HepG2 (cell line): Measurements from ENCODE around the gene APBA1. TPM values are rescaled to one million over a fixed set of nuclear protein-coding genes. Genes with fewer than 3 reads are reported as not detected.

Source experiments
- ATAC-seq: fragments of 200-7000 bp; cut with Tn5 transposase; 3 replicates; pipeline ENCODE4 v1.9.1; 2020; ENCODE audit warnings: mild to moderate bottlenecking, moderate library complexity
- BruUV-seq: library from RNA; stranded (reverse); fragments of 400-500 nt; replicated peaks from 2 replicates; lab custom pipeline; 2021; lab: Mats Ljungman, UMichigan
- CTCF ChIA-PET: fragments of 300-600 bp; formaldehyde crosslinking; extraction: SDS; loops from one replicate; lab custom pipeline; 2021; ENCODE audit warnings: low total read pairs, inconsistent platforms, low intra/inter-chr PET ratio; lab: Yijun Ruan, JAX
- POLR2A ChIA-PET: fragments of 350-600 bp; sonication (Branson Sonifier 250); formaldehyde crosslinking; loops from one replicate; lab custom pipeline; 2020; ENCODE audit warnings: antibody characterized with exemption, inconsistent platforms; lab: Yijun Ruan, JAX
- DNase-seq: peaks from one replicate; pipeline ENCODE4 v3.0.0-alpha.2; 2015; ENCODE audit warnings: low spot score
- FAIRE-seq: peaks from 3 replicates; lab custom pipeline; 2011; peaks lifted over from hg19 to GRCh38; lab: Jason Lieb, UNC
- H2AFZ ChIP-seq: one replicate; pipeline ENCODE4 v1.6.1; 2011; ENCODE audit warnings: low read length, inconsistent platforms
- H3K27ac ChIP-seq: fragments of 300-600 bp; 3 replicates; pipeline ENCODE4 v1.8.0; 2011; ENCODE audit warnings: mixed run types, mild to moderate bottlenecking, mixed read lengths, low read length, inconsistent platforms; ENCODE audit not compliant: insufficient read depth; ENCODE audit errors: extremely low read length
- H3K27me3 ChIP-seq, 2 experiments: fragments of 200-600 bp in 1 of 2; 2 replicates in 1 of 2; 3 replicates in 1 of 2; pipeline versions ENCODE4 v1.6.0 to v1.8.0; 2011; ENCODE audit warnings: low read length in 2 of 2, mild to moderate bottlenecking in 2 of 2, moderate library complexity in 2 of 2, inconsistent platforms in 1 of 2; ENCODE audit not compliant: insufficient read depth in 2 of 2, control insufficient read depth in 1 of 2
- H3K36me3 ChIP-seq, 2 experiments: fragments of 200-600 bp in 1 of 2; replicated peaks in 1 of 2; 2 replicates in 1 of 2; 3 replicates in 1 of 2; pipeline versions ENCODE4 v1.5.1 to v1.8.0; 2011; ENCODE audit warnings: low read length in 2 of 2, inconsistent platforms in 1 of 2; ENCODE audit not compliant: insufficient read depth in 2 of 2, control insufficient read depth in 1 of 2
- H3K4me1 ChIP-seq: 2 replicates; pipeline ENCODE4 v1.5.1; 2012; ENCODE audit warnings: low read length, inconsistent platforms; ENCODE audit not compliant: insufficient read depth
- H3K4me2 ChIP-seq: 2 replicates; pipeline ENCODE4 v1.6.0; 2011; ENCODE audit warnings: low read depth, low read length, inconsistent platforms
- H3K4me3 ChIP-seq, 3 experiments: fragments of 200-600 bp in 1 of 3; sonication (generic), shearing (Covaris generic) in 1 of 3; replicated peaks in 1 of 3; 2 replicates each; pipeline ENCODE4 v1.5.1; 2011 to 2016; ENCODE audit warnings: low read length in 3 of 3, inconsistent platforms in 2 of 3, low read depth in 2 of 3, mild to moderate bottlenecking in 2 of 3, control low read depth in 1 of 3, mixed read lengths in 1 of 3; ENCODE audit not compliant: insufficient read depth in 1 of 3
- H3K79me2 ChIP-seq: one replicate; pipeline ENCODE4 v1.6.1; 2011; ENCODE audit warnings: low read length, inconsistent platforms; ENCODE audit not compliant: insufficient read depth
- H3K9ac ChIP-seq: 2 replicates; pipeline ENCODE4 v1.6.0; 2011; ENCODE audit warnings: mild to moderate bottlenecking, low read depth, low read length, inconsistent platforms; ENCODE audit not compliant: insufficient read depth
- H3K9me3 ChIP-seq: 2 replicates; pipeline ENCODE4 v1.5.1; 2012; ENCODE audit warnings: mild to moderate bottlenecking, low read length
- H4K20me1 ChIP-seq: 2 replicates; pipeline ENCODE4 v1.6.0; 2011; ENCODE audit warnings: inconsistent platforms, mild to moderate bottlenecking, low read length, moderate library complexity; ENCODE audit not compliant: insufficient read depth
- ATAD3A ChIP-seq: sonication (generic); formaldehyde crosslinking; IDR thresholded peaks from 2 replicates; pipeline ENCODE4 v1.4.0; 2020; ENCODE audit warnings: missing genetic modification reagents
- ATF7-NPFF ChIP-seq: sonication (generic); formaldehyde crosslinking; IDR thresholded peaks from 2 replicates; pipeline ENCODE4 v1.8.1; 2023; ENCODE audit warnings: mild to moderate bottlenecking, low read depth, missing genetic modification reagents, moderate library complexity
- CEBPB ChIP-seq: IDR thresholded peaks from 2 replicates; pipeline ENCODE4 v1.6.1; 2011; ENCODE audit warnings: low read depth, low read length, improper control_type of control experiment, borderline replicate concordance
- CHD4 ChIP-seq: fragments of 200-600 bp; sonication (generic); IDR thresholded peaks from 2 replicates; pipeline ENCODE4 v1.7.0; 2017; ENCODE audit warnings: mild to moderate bottlenecking, low read length, borderline replicate concordance
- HOXD1 ChIP-seq: sonication (generic); formaldehyde crosslinking; IDR thresholded peaks from 2 replicates; pipeline ENCODE4 v1.5.0; 2020; ENCODE audit warnings: missing genetic modification reagents
- ISL2 ChIP-seq: sonication (generic); formaldehyde crosslinking; IDR thresholded peaks from 2 replicates; pipeline ENCODE4 v1.5.0; 2020; ENCODE audit warnings: missing genetic modification reagents
- NCOA5 ChIP-seq: sonication (generic); formaldehyde crosslinking; IDR thresholded peaks from 2 replicates; pipeline ENCODE4 v1.4.0; 2020; ENCODE audit warnings: missing genetic modification reagents
- PBX2 ChIP-seq: IDR thresholded peaks from 2 replicates; pipeline ENCODE4 v1.6.1; 2016; ENCODE audit warnings: control low read depth
- SRF ChIP-seq: IDR thresholded peaks from 2 replicates; pipeline ENCODE4 v1.6.1; 2011; ENCODE audit warnings: mild to moderate bottlenecking, low read depth, low read length, moderate library complexity
- SYNCRIP ChIP-seq: fragments of 200-400 bp; formaldehyde crosslinking; IDR thresholded peaks from 2 replicates; pipeline ENCODE4 v1.6.1; 2018; ENCODE audit warnings: mild to moderate bottlenecking, low read depth, low read length; ENCODE audit not compliant: insufficient read depth
- ZFX ChIP-seq: sonication (generic); formaldehyde crosslinking; IDR thresholded peaks from 2 replicates; pipeline ENCODE4 v1.4.0; 2020; ENCODE audit warnings: mild to moderate bottlenecking, low read depth, missing genetic modification reagents, moderate library complexity
- ZMYM4 ChIP-seq: sonication (generic); formaldehyde crosslinking; IDR thresholded peaks from 2 replicates; pipeline ENCODE4 v1.8.1; 2023; ENCODE audit warnings: mild to moderate bottlenecking, missing genetic modification reagents
- ZNF136 ChIP-seq: sonication (generic); formaldehyde crosslinking; IDR thresholded peaks from 2 replicates; pipeline ENCODE4 v1.8.1; 2022; ENCODE audit warnings: low read depth, mild to moderate bottlenecking, moderate library complexity, missing genetic modification reagents
- ZNF768 ChIP-seq: sonication (generic); formaldehyde crosslinking; IDR thresholded peaks from 2 replicates; pipeline ENCODE4 v1.4.0; 2020; ENCODE audit warnings: missing genetic modification reagents
- ZSCAN31 ChIP-seq: sonication (generic); formaldehyde crosslinking; IDR thresholded peaks from 2 replicates; pipeline ENCODE4 v1.5.0; 2020; ENCODE audit warnings: low read depth, mild to moderate bottlenecking, missing genetic modification reagents
- WGBS: methylation state at CpG from one replicate; pipeline ENCODE4 v1.1.6; 2017; ENCODE audit warnings: low lambda C conversion rate; 5-methylcytosine and 5-hydroxymethylcytosine counted together
- in situ Hi-C: cut with HindIII; loops from 2 replicates; pipeline ENCODE4 v1.10.0; 2017; ENCODE audit warnings: low pct_unique_long_range_greater_than_20kb; ENCODE audit not compliant: extremely low pct_ligation_motif_present
- intact Hi-C: fragments of 100-400 bp; cut with micrococcal nuclease; formaldehyde crosslinking; loops from one replicate; pipeline ENCODE4 v1.10.0; 2022; ENCODE audit not compliant: unreplicated experiment
- polyA plus RNA-seq, 8 experiments: library from polyadenylated mRNA; depleted of rRNA in 3 of 8; stranded (reverse) in 7 of 8; unstranded in 1 of 8; fragments of >200 nt; fragmentation: Illumina TruSeq in 4 of 8; extraction: Trizol in 4 of 8; gene quantifications; 2 replicates each; pipeline versions ENCODE4 v1.2.1 to v1.2.3, GENCODE V29; 2011 to 2016; ENCODE audit warnings: low read depth in 4 of 8, missing spikeins in 1 of 8, mixed read lengths in 1 of 8; ENCODE audit not compliant: insufficient read depth in 1 of 8
- total RNA-seq, 5 experiments: library from RNA; depleted of rRNA; stranded (reverse); fragments of >200 nt; fragmentation: Illumina TruSeq; extraction: Trizol; gene quantifications; 2 replicates each; pipeline ENCODE4 v1.2.3, GENCODE V29; 2016; ENCODE audit warnings: low read depth in 1 of 5
- TF ChIP-seq, protein P1 (sequence below): sonication (generic); formaldehyde crosslinking; IDR thresholded peaks from 2 replicates; pipeline ENCODE4 v1.4.0; 2020; ENCODE audit warnings: mild to moderate bottlenecking, missing genetic modification reagents
- TF ChIP-seq, protein P2 (sequence below): sonication (generic); formaldehyde crosslinking; IDR thresholded peaks from 2 replicates; pipeline ENCODE4 v1.8.0; 2022; ENCODE audit warnings: mild to moderate bottlenecking, missing genetic modification reagents, moderate library complexity

The APBA1 gene
- total and polyA plus RNA-seq, 2 of the 13 experiments (the other 11 are each of a cell fraction or from before 2014, with no cell fraction given): 0.15 TPM; not detected in 1

GRCh38 chr9:69497816-69498215 lies 174.4 kb downstream of the APBA1 start:
- H3K4me2 ChIP-seq: no peak overlapping the region
- no TSS peak for BruUV-seq
- in situ Hi-C loops (no loop called here), intact Hi-C loops (no loop called here)
- 31% methylated on average over 4 of the region's 4 CpGs for WGBS
- H3K9me3 ChIP-seq: no peaks in the 10 kb centered on the region
- H3K79me2 ChIP-seq: no peaks in the 10 kb centered on the region
- FAIRE-seq: no peak
- DNase-seq: no peak
- no peaks in the 10 kb centered on the region for H3K36me3 ChIP-seq
- H3K9ac ChIP-seq: no peak overlapping the region
- ATAC-seq: no peak
- H4K20me1 ChIP-seq: no peaks in the 10 kb centered on the region
- no peaks in the 10 kb centered on the region for H3K4me1 ChIP-seq
- ChIA-PET CTCF (no interaction called here), POLR2A (no interaction called here)
- no peak overlapping the region for H3K4me3 ChIP-seq
- peaks cover 0 to 58% of the 10 kb centered on the region in 2 experiments; a peak in 4 of 5 replicates for H3K27me3 ChIP-seq
- TF ChIP-seq ZNF136 (CRISPR knock-in tag): no peak
- no peak for TF ChIP-seq ISL2 (CRISPR knock-in tag)
- TF ChIP-seq, protein P1, sequence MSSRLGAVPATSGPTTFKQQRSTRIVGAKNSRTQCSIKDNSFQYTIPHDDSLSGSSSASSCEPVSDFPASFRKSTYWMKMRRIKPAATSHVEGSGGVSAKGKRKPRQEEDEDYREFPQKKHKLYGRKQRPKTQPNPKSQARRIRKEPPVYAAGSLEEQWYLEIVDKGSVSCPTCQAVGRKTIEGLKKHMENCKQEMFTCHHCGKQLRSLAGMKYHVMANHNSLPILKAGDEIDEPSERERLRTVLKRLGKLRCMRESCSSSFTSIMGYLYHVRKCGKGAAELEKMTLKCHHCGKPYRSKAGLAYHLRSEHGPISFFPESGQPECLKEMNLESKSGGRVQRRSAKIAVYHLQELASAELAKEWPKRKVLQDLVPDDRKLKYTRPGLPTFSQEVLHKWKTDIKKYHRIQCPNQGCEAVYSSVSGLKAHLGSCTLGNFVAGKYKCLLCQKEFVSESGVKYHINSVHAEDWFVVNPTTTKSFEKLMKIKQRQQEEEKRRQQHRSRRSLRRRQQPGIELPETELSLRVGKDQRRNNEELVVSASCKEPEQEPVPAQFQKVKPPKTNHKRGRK (CRISPR knock-in tag): no peak
- no peak for TF ChIP-seq SRF
- TF ChIP-seq HOXD1 (CRISPR knock-in tag): no peak
- TF ChIP-seq, protein P2, sequence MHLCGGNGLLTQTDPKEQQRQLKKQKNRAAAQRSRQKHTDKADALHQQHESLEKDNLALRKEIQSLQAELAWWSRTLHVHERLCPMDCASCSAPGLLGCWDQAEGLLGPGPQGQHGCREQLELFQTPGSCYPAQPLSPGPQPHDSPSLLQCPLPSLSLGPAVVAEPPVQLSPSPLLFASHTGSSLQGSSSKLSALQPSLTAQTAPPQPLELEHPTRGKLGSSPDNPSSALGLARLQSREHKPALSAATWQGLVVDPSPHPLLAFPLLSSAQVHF (CRISPR knock-in tag): no peak
- TF ChIP-seq ZSCAN31 (CRISPR knock-in tag): no peak
- TF ChIP-seq PBX2 (CRISPR knock-in tag): no peak
- TF ChIP-seq CEBPB: no peak
- TF ChIP-seq ATF7-NPFF (CRISPR knock-in tag): no peak
- no peak for TF ChIP-seq ATAD3A (CRISPR knock-in tag)
- no peak for TF ChIP-seq ZMYM4 (CRISPR knock-in tag)
- no peak for TF ChIP-seq NCOA5
- TF ChIP-seq SYNCRIP: no peak
- TF ChIP-seq CHD4: no peak
- no peak for TF ChIP-seq ZFX (CRISPR knock-in tag)
- no peak for TF ChIP-seq ZNF768 (CRISPR knock-in tag)
- H3K27ac ChIP-seq: no peak overlapping the region
- H2AFZ ChIP-seq: no peak overlapping the region
